Keratinocyte (primary cell): Measurements from ENCODE around the gene ATP2B2. TPM values are rescaled to one million over a fixed set of nuclear protein-coding genes. Genes with fewer than 3 reads are reported as not detected.

ENCODE experiments used
- DNase-seq: peaks from one replicate; pipeline ENCODE4 v3.0.0-alpha.2; 2011; ENCODE audit warnings: low read depth, missing footprints, low spot score
- FAIRE-seq: peaks from 2 replicates; lab custom pipeline; 2011; peaks lifted over from hg19 to GRCh38; lab: Jason Lieb, UNC
- H2AFZ ChIP-seq: 2 replicates; pipeline ENCODE4 v1.6.0; 2012; ENCODE audit warnings: low read length, control low read depth, inconsistent platforms; ENCODE audit not compliant: control insufficient read depth
- H3K27ac ChIP-seq: 2 replicates; pipeline ENCODE4 v1.5.1; 2011; ENCODE audit warnings: low read length; ENCODE audit not compliant: control insufficient read depth, insufficient read depth
- H3K27me3 ChIP-seq: 3 replicates; pipeline ENCODE4 v1.6.0; 2011; ENCODE audit warnings: low read length; ENCODE audit not compliant: control insufficient read depth, insufficient read depth; ENCODE audit errors: extremely low read depth
- H3K36me3 ChIP-seq, 2 experiments: 2 replicates in 1 of 2; 3 replicates in 1 of 2; pipeline ENCODE4 v1.5.1; 2011; ENCODE audit warnings: low read length in 2 of 2, mild to moderate bottlenecking in 1 of 2; ENCODE audit not compliant: control insufficient read depth in 2 of 2, insufficient read depth in 2 of 2; ENCODE audit errors: extremely low read depth in 1 of 2
- H3K4me1 ChIP-seq: 3 replicates; pipeline ENCODE4 v1.5.1; 2011; ENCODE audit warnings: low read length; ENCODE audit not compliant: control insufficient read depth, insufficient read depth; ENCODE audit errors: extremely low read depth
- H3K4me2 ChIP-seq: 3 replicates; pipeline ENCODE4 v1.6.0; 2011; ENCODE audit warnings: low read depth, low read length; ENCODE audit not compliant: control insufficient read depth, insufficient read depth; ENCODE audit errors: extremely low read depth
- H3K4me3 ChIP-seq, 3 experiments: fragments of 200-600 bp in 1 of 3; sonication (generic) in 1 of 3; 2 replicates in 2 of 3; 3 replicates in 1 of 3; pipeline ENCODE4 v1.5.1; 2011 to 2016; ENCODE audit warnings: low read length in 3 of 3, mild to moderate bottlenecking in 3 of 3, control low read depth in 2 of 3, inconsistent platforms in 1 of 3, low read depth in 1 of 3, mixed read lengths in 1 of 3, mixed run types in 1 of 3, moderate library complexity in 1 of 3; ENCODE audit not compliant: control insufficient read depth in 2 of 3, insufficient read depth in 2 of 3; ENCODE audit errors: extremely low read depth in 1 of 3
- H3K79me2 ChIP-seq: 2 replicates; pipeline ENCODE4 v1.6.0; 2012; ENCODE audit warnings: low read length; ENCODE audit not compliant: control insufficient read depth, insufficient read depth
- H3K9ac ChIP-seq: 3 replicates; pipeline ENCODE4 v1.6.0; 2011; ENCODE audit warnings: low read length; ENCODE audit not compliant: control insufficient read depth, insufficient read depth; ENCODE audit errors: extremely low read depth
- H3K9me1 ChIP-seq: 3 replicates; pipeline ENCODE4 v1.6.0; 2011; ENCODE audit warnings: low read length; ENCODE audit not compliant: control insufficient read depth, insufficient read depth; ENCODE audit errors: extremely low read depth
- H3K9me3 ChIP-seq: 2 replicates; pipeline ENCODE4 v1.5.1; 2012; ENCODE audit warnings: low read depth, low read length; ENCODE audit not compliant: control insufficient read depth
- H4K20me1 ChIP-seq: 3 replicates; pipeline ENCODE4 v1.6.0; 2011; ENCODE audit warnings: low read length; ENCODE audit not compliant: control insufficient read depth, insufficient read depth; ENCODE audit errors: extremely low read depth
- EZH2 ChIP-seq: IDR thresholded peaks from one replicate; pipeline ENCODE4 v1.6.1; 2012; ENCODE audit warnings: inconsistent platforms, mild to moderate bottlenecking, low read length, moderate library complexity
- dilution Hi-C: fragments of 300-500 bp; cut with MboI; formaldehyde crosslinking; loops from one replicate; pipeline ENCODE4 v1.7.0; 2020; ENCODE audit warnings: low sequenced_read_pairs; ENCODE audit not compliant: extremely low pct_ligation_motif_present
- polyA plus RNA-seq, 5 experiments: library from polyadenylated mRNA; depleted of rRNA in 3 of 5; stranded (reverse) in 3 of 5; stranded (forward) in 1 of 5; unstranded in 1 of 5; fragments of >200 nt; gene quantifications; 1 replicate in 1 of 5; 2 replicates in 3 of 5; 3 replicates in 1 of 5; pipeline versions ENCODE4 v1.2.1 to v1.2.3, GENCODE V29; 2011 to 2012; ENCODE audit warnings: missing spikeins in 2 of 5, low read depth in 1 of 5, low replicate concordance in 1 of 5
- TF ChIP-seq, protein P1 (sequence below), 3 experiments: IDR thresholded peaks in 1 of 3; conservative IDR thresholded peaks in 1 of 3; optimal IDR thresholded peaks in 1 of 3; 2 replicates in 2 of 3; 3 replicates in 1 of 3; pipeline versions ENCODE3 to v1.5.1; 2011; ENCODE audit warnings: low read length in 3 of 3, mild to moderate bottlenecking in 3 of 3, moderate library complexity in 2 of 3, control low read depth in 1 of 3, inconsistent platforms in 1 of 3; ENCODE audit not compliant: insufficient read depth in 2 of 3; ENCODE audit errors: extremely low read depth in 1 of 3

ATP2B2 gene
- polyA plus RNA-seq, 1 donor (not counting 4 experiments of a cell fraction or from before 2014, with no cell fraction given), result not detected

DNA sequence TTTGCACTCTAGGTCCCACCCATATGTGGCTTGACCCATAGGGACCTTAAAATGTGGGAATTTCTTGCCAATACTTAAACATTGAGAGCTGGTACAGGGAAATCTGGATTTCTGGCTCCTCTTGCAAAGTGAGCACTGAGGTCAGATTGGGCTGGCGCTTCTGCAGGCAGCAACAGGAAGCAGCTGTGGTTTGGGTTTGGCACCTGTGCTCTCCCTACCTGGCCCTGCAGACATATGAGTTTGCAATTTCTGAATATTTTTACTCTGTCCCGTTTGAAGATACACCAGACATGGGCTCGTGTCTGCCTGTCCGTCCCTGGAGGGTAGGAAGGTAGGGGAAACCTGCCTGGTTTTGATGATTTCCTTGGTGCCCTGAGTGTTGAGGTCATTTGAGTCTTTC is 109.7 kb downstream of the ATP2B2 start:
- DNase-seq, result no peak
- peaks cover 10% of the 10 kb centered on the region for H3K4me1 ChIP-seq

GRCh38 chr3:10395196-10395595 is 110.2 kb downstream of the ATP2B2 start:
- Histone ChIP-seq H3K36me3 (no peaks in the 10 kb centered on the region), H3K9me1 (no peaks in the 10 kb centered on the region), H3K79me2 (no peaks in the 10 kb centered on the region), H3K4me2 (no peak overlapping the region), H3K27me3 (peaks cover 36% of the 10 kb centered on the region), H3K27ac (no peak overlapping the region), H4K20me1 (peaks cover 3% of the 10 kb centered on the region), H3K4me1 (peaks cover 10% of the 10 kb centered on the region), H3K9ac (no peak overlapping the region), H3K9me3 (no peaks in the 10 kb centered on the region), H3K4me3 (no peak overlapping the region), H2AFZ (no peak overlapping the region)
- no peak for TF ChIP-seq EZH2
- TF ChIP-seq, protein P1, sequence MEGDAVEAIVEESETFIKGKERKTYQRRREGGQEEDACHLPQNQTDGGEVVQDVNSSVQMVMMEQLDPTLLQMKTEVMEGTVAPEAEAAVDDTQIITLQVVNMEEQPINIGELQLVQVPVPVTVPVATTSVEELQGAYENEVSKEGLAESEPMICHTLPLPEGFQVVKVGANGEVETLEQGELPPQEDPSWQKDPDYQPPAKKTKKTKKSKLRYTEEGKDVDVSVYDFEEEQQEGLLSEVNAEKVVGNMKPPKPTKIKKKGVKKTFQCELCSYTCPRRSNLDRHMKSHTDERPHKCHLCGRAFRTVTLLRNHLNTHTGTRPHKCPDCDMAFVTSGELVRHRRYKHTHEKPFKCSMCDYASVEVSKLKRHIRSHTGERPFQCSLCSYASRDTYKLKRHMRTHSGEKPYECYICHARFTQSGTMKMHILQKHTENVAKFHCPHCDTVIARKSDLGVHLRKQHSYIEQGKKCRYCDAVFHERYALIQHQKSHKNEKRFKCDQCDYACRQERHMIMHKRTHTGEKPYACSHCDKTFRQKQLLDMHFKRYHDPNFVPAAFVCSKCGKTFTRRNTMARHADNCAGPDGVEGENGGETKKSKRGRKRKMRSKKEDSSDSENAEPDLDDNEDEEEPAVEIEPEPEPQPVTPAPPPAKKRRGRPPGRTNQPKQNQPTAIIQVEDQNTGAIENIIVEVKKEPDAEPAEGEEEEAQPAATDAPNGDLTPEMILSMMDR (optimal IDR thresholded peaks at IDR 0.05 in 1 of 3, IDR thresholded peaks at IDR 0.05 in 1 of 3, conservative IDR thresholded peaks at IDR 0.05 in 1 of 3; ENCODE audit: extremely low read depth in 1 of 3, insufficient read depth in 2 of 3, low read length in 3 of 3), result no peak
- dilution Hi-C loops, result no loop called here
- FAIRE-seq, result no peak
- DNase-seq, result no peak

More for the DNA sequence above, 109.7 kb downstream of the ATP2B2 start:
- H3K36me3 ChIP-seq, result no peaks in the 10 kb centered on the region
- no peak overlapping the region for H3K27ac ChIP-seq
- no peak for TF ChIP-seq EZH2
- TF ChIP-seq, protein P1 (optimal IDR thresholded peaks at IDR 0.05 in 1 of 3, IDR thresholded peaks at IDR 0.05 in 1 of 3, conservative IDR thresholded peaks at IDR 0.05 in 1 of 3; ENCODE audit: extremely low read depth in 1 of 3, insufficient read depth in 2 of 3, low read length in 3 of 3), result no peak
- peak; percentile 67 for FAIRE-seq
- no peaks in the 10 kb centered on the region for H3K9me1 ChIP-seq
- H3K9me3 ChIP-seq, result no peaks in the 10 kb centered on the region
- H3K4me2 ChIP-seq, result peak overlapping the region; percentile 8
- dilution Hi-C loops, result no loop called here
- no peaks in the 10 kb centered on the region for H3K79me2 ChIP-seq
- H2AFZ ChIP-seq, result no peak overlapping the region
- no peak overlapping the region for H3K9ac ChIP-seq
- peaks cover 36% of the 10 kb centered on the region for H3K27me3 ChIP-seq
- H3K4me3 ChIP-seq, result no peak overlapping the region
- H4K20me1 ChIP-seq, result peaks cover 3% of the 10 kb centered on the region
